ENCODE data around the gene OR9A2. TPM values are rescaled to one million over a fixed set of nuclear protein-coding genes. Genes with fewer than 3 reads are reported as not detected.

Gene OR9A2
- total and polyA plus RNA-seq, 10 of the 15 experiments (the other 5 are each of a cell fraction or from before 2014, with no cell fraction given) = not detected

- TF ChIP-seq ZNF687 (IDR thresholded peaks at IDR 0.05) (no peak), WRNIP1 (IDR thresholded peaks at IDR 0.05; ENCODE audit: borderline replicate concordance, low read depth, low read length) (no peak), ASH2L (IDR thresholded peaks at IDR 0.05; ENCODE audit: borderline replicate concordance, low read depth) (no peak), TCF12 (IDR thresholded peaks at IDR 0.05; ENCODE audit: low read depth, low read length) (no peak), RFX5 (IDR thresholded peaks at IDR 0.05; ENCODE audit: low read depth, low read length) (no peak), RELA (IDR thresholded peaks at IDR 0.05; ENCODE audit: borderline replicate concordance, partially characterized antibody) (no peak), MXI1 (IDR thresholded peaks at IDR 0.05; ENCODE audit: low read depth, low read length) (no peak), MEF2A (IDR thresholded peaks at IDR 0.05; ENCODE audit: insufficient read depth, low read depth, low read length) (no peak)
Measured at GRCh38 chr7:143027683-143028082, 751 bp upstream of the OR9A2 start (continued).

GRCh38 chr7:143025371-143025770 is 1.6 kb downstream of the OR9A2 start:
- Histone ChIP-seq H3K79me2 (ENCODE audit: control insufficient read depth, insufficient read depth, low read length) (no peaks in the 10 kb centered on the region), H2AFZ (ENCODE audit: control insufficient read depth, low read depth, low read length) (no peak overlapping the region), H3K36me3 (ENCODE audit: control insufficient read depth in 2 of 2, insufficient read depth in 2 of 2, low read length in 1 of 2) (no peaks in the 10 kb centered on the region), H3K27me3 (replicated peaks in 1 of 2; ENCODE audit: control insufficient read depth in 2 of 2, insufficient read depth in 2 of 2, low read length in 1 of 2) (no peaks in the 10 kb centered on the region), H3K4me3 (no peak overlapping the region), H3K4me1 (ENCODE audit: control insufficient read depth, insufficient read depth, low read length) (no peaks in the 10 kb centered on the region), H3K9me3 (replicated peaks; ENCODE audit: control insufficient read depth, insufficient read depth, low read length) (no peaks in the 10 kb centered on the region), H4K20me1 (ENCODE audit: control insufficient read depth, insufficient read depth) (no peaks in the 10 kb centered on the region), H3K27ac (ENCODE audit: control insufficient read depth, insufficient read depth) (no peak overlapping the region), H3K9ac (ENCODE audit: control insufficient read depth, insufficient read depth, low read length) (no peak overlapping the region), H3K4me2 (ENCODE audit: control insufficient read depth, insufficient read depth) (no peak overlapping the region)
- RAD21 ChIA-PET (ENCODE audit: unreplicated experiment) = no interaction called here
- in situ Hi-C loops (cut with MboI) (no loop called here), intact Hi-C loops (cut with micrococcal nuclease; ENCODE audit: unreplicated experiment) (no loop called here)
- POLR2A ChIA-PET = no interaction called here
- no peak for ATAC-seq
- DNase-seq (ENCODE audit: low read depth, low spot score) = no peak
- FAIRE-seq = no peak
- 82% methylated on average over 2 of the region's 2 CpGs for WGBS (ENCODE audit: insufficient coverage, insufficient replicate concordance, low lambda C conversion rate, missing lambda C conversion rate)
- SMC1A ChIA-PET (ENCODE audit: uncharacterized antibody, unreplicated experiment) = no interaction called here
- CTCF ChIA-PET = interaction anchor here (1.6 kb wide), 2 partner anchors 15 to 190 kb away, joined by 3 to 5 read pairs; no protein-coding TSS in a partner anchor
- BruUV-seq (replicated peaks) = no TSS peak
- no peak for TF ChIP-seq RUNX3 (IDR thresholded peaks at IDR 0.05; ENCODE audit: low read length)
- no peak for TF ChIP-seq ZBTB11 (CRISPR knock-in tag; IDR thresholded peaks at IDR 0.05)
- no peak for TF ChIP-seq ZNF217 (IDR thresholded peaks at IDR 0.05)
- no peak for TF ChIP-seq ZBTB40 (IDR thresholded peaks at IDR 0.05; ENCODE audit: borderline replicate concordance)
- no peak for TF ChIP-seq TBL1XR1 (IDR thresholded peaks at IDR 0.05; ENCODE audit: low read depth, low read length)
